A549 (cell line): Measurements from ENCODE around the gene TOM1L2. TPM values are rescaled to one million over a fixed set of nuclear protein-coding genes. Genes with fewer than 3 reads are reported as not detected.

Source experiments
- ATAC-seq, 2 experiments: fragments of 200-7000 bp in 1 of 2; fragments of >200 bp in 1 of 2; cut with Nextera tagmentation in 1 of 2; cut with Tn5 transposase in 1 of 2; 3 replicates each; pipeline versions ENCODE4 v1.8.0 to v1.9.1; 2018 to 2020; ENCODE audit warnings: mild to moderate bottlenecking in 1 of 2, moderate library complexity in 1 of 2
- CTCF ChIA-PET: fragments of 300-600 bp; sonication (Branson Sonifier 250); formaldehyde crosslinking; extraction: SDS; loops from one replicate; lab custom pipeline; 2021; ENCODE audit warnings: antibody characterized with exemption, inconsistent platforms; lab: Yijun Ruan, JAX
- POLR2A ChIA-PET: fragments of 350-600 bp; formaldehyde crosslinking; extraction: SDS; loops from one replicate; lab custom pipeline; 2021; ENCODE audit warnings: antibody characterized with exemption, inconsistent platforms; lab: Yijun Ruan, JAX
- DNase-seq, 2 experiments: peaks; one replicate each; pipeline versions ENCODE4 v3.0.0 to v3.0.0-alpha.2; 2011 to 2016; ENCODE audit warnings: low read depth in 1 of 2, low spot score in 1 of 2
- FAIRE-seq: peaks from 2 replicates; lab custom pipeline; 2011; peaks lifted over from hg19 to GRCh38; lab: Jason Lieb, UNC
- H3K27ac ChIP-seq, 2 experiments: fragments of >200 bp; sonication (Bioruptor Twin); formaldehyde crosslinking; 3 replicates each; pipeline ENCODE4 v1.5.1; 2016 to 2017
- H3K4me1 ChIP-seq: fragments of >200 bp; sonication (Bioruptor Twin); formaldehyde crosslinking; 3 replicates; pipeline ENCODE4 v1.6.1; 2016
- H3K4me2 ChIP-seq: fragments of >200 bp; sonication (Bioruptor Twin); formaldehyde crosslinking; 3 replicates; pipeline ENCODE4 v1.6.1; 2016
- H3K4me3 ChIP-seq: fragments of >200 bp; sonication (Bioruptor Twin); formaldehyde crosslinking; 3 replicates; pipeline ENCODE4 v1.5.1; 2016
- H3K9me3 ChIP-seq: fragments of >200 bp; sonication (Bioruptor Twin); formaldehyde crosslinking; 3 replicates; pipeline ENCODE4 v1.6.1; 2016
- CBX8 ChIP-seq: fragments of 200-600 bp; sonication (generic); IDR thresholded peaks from 2 replicates; pipeline ENCODE4 v1.6.1; 2016
- EP300 ChIP-seq, 2 experiments: fragments of >200 bp; sonication (Bioruptor Twin); formaldehyde crosslinking; IDR thresholded peaks; 2 replicates in 1 of 2; 3 replicates in 1 of 2; pipeline ENCODE4 v1.6.1; 2016 to 2017
- FOXS1 ChIP-seq: fragments of 250-450 bp; sonication (Bioruptor Pico); IDR thresholded peaks from 2 replicates; pipeline ENCODE4 v1.5.0; 2020; ENCODE audit warnings: mild to moderate bottlenecking, moderate library complexity
- HDAC2 ChIP-seq: fragments of 200-600 bp; sonication (generic); IDR thresholded peaks from 2 replicates; pipeline ENCODE4 v1.6.1; 2016
- KDM1A ChIP-seq: fragments of 200-600 bp; sonication (generic); IDR thresholded peaks from 2 replicates; pipeline ENCODE4 v1.6.1; 2016; ENCODE audit warnings: low read depth, mild to moderate bottlenecking
- NPAS2 ChIP-seq: fragments of 250-450 bp; sonication (Bioruptor Pico); IDR thresholded peaks from 2 replicates; pipeline ENCODE4 v1.8.0; 2022; ENCODE audit warnings: mild to moderate bottlenecking, moderate library complexity, borderline replicate concordance
- NR3C1 ChIP-seq: fragments of >200 bp; sonication (Bioruptor Twin); formaldehyde crosslinking; IDR thresholded peaks from 3 replicates; pipeline ENCODE4 v1.6.1; 2017
- PBX3 ChIP-seq: IDR thresholded peaks from 2 replicates; pipeline ENCODE4 v1.6.1; 2012
- POLR2AphosphoS2 ChIP-seq: conservative IDR thresholded peaks from 2 replicates; pipeline ENCODE4 v1.6.1; 2012; ENCODE audit warnings: low read length, improper control_type of control experiment, inconsistent platforms
- RARB ChIP-seq: fragments of 250-450 bp; sonication (Bioruptor Pico); IDR thresholded peaks from 2 replicates; pipeline ENCODE4 v1.8.0; 2021; ENCODE audit warnings: mild to moderate bottlenecking, moderate library complexity
- RCOR1 ChIP-seq: fragments of 150-350 bp; IDR thresholded peaks from 2 replicates; pipeline ENCODE4 v1.6.1; 2014; ENCODE audit warnings: antibody characterized with exemption, low read length, low read depth
- RFX5 ChIP-seq: fragments of 450-650 bp; IDR thresholded peaks from 2 replicates; pipeline ENCODE4 v1.7.1; 2014; ENCODE audit warnings: antibody characterized with exemption, mild to moderate bottlenecking, moderate library complexity
- ZSCAN20 ChIP-seq: fragments of 250-450 bp; sonication (Bioruptor Pico); IDR thresholded peaks from 2 replicates; pipeline ENCODE4 v1.8.0; 2022; ENCODE audit warnings: mild to moderate bottlenecking, moderate library complexity
- WGBS: methylation state at CpG from one replicate; pipeline ENCODE4 v1.1.6; 2017; ENCODE audit errors: missing lambda C conversion rate; 5-methylcytosine and 5-hydroxymethylcytosine counted together
- polyA plus RNA-seq, 4 experiments: library from polyadenylated mRNA; depleted of rRNA in 3 of 4; stranded (reverse); fragments of >200 nt; fragmentation: RNase III in 1 of 4; extraction: RNeasy Plus Mini Kit Qiagen cat#74134 plus additional on column Dnase treatment in 1 of 4; gene quantifications; 2 replicates in 3 of 4; 3 replicates in 1 of 4; pipeline ENCODE4 v1.2.3, GENCODE V29; 2011 to 2017

The TOM1L2 gene
- polyA plus RNA-seq, 2 of the 4 experiments (the other 2 are of a cell fraction): 19.2 to 24.7 TPM

GRCh38 chr17:17815436-17816200 is 156.6 kb downstream of the TOM1L2 start (continued):
- TF ChIP-seq NPAS2 (CRISPR knock-in tag): no peak
- no peak for TF ChIP-seq RFX5
- no peak for TF ChIP-seq HDAC2
- no peak for TF ChIP-seq RCOR1

- peaks cover 76% of the 10 kb centered on the region for H3K4me1 ChIP-seq
- 67% methylated on average over 8 of the region's 8 CpGs for WGBS
- no peak overlapping the region for H3K4me2 ChIP-seq
- FAIRE-seq (no peak), DNase-seq (no peak), ATAC-seq (no peak)
- peak; percentile 47; the same call in 1 of the 2 replicates for TF ChIP-seq POLR2AphosphoS2
- TF ChIP-seq CBX8: no peak
- 0 out of 2 replicates have a peak, but pooled peaks have one; percentile 11 for TF ChIP-seq PBX3
- H3K27ac ChIP-seq: peak overlapping the region; percentile 5 to 93; a peak in 5 of 6 replicates
- ChIA-PET POLR2A (interaction anchor here (0.8 to 3.6 kb wide), 3 partner anchors 9 to 23 kb away, joined by 3 to 22 read pairs (median 4); partner anchors contain the start of gene SREBF1), CTCF (interaction anchor here (1.0 to 30.5 kb wide), 8 partner anchors 9 to 133 kb away, joined by 3 to 859 read pairs (median 52); partner anchors contain the start of genes RAI1 and SREBF1)
- no peak overlapping the region for H3K4me3 ChIP-seq
- no peaks in the 10 kb centered on the region for H3K9me3 ChIP-seq
Measured at GRCh38 chr17:17815062-17815406, 157.2 kb downstream of the TOM1L2 start.

- Histone ChIP-seq H3K4me2 (no peak overlapping the region), H3K27ac (peak overlapping the region; percentile 5 to 93; a peak in 5 of 6 replicates), H3K4me1 (peaks cover 76% of the 10 kb centered on the region), H3K4me3 (no peak overlapping the region), H3K9me3 (no peaks in the 10 kb centered on the region)
- WGBS: 94% methylated on average over 18 of the region's 20 CpGs
- TF ChIP-seq CBX8: no peak
- TF ChIP-seq POLR2AphosphoS2: no peak
- no peak for TF ChIP-seq NR3C1
- TF ChIP-seq EP300 (IDR thresholded peaks at IDR 0.05): no peak
- no peak for TF ChIP-seq FOXS1 (CRISPR knock-in tag)
- no peak for TF ChIP-seq RARB (CRISPR knock-in tag)
- ChIA-PET CTCF (interaction anchor here (1.0 to 30.5 kb wide), 10 partner anchors 8 to 132 kb away, joined by 3 to 859 read pairs (median 28); partner anchors contain the start of genes RAI1 and SREBF1), POLR2A (interaction anchor here (0.8 to 3.6 kb wide), 3 partner anchors 9 to 24 kb away, joined by 3 to 22 read pairs (median 4); partner anchors contain the start of gene SREBF1)
- DNase-seq: no peak
- no peak for FAIRE-seq
- no peak for ATAC-seq
Measured at GRCh38 chr17:17814162-17815061, 157.8 kb downstream of the TOM1L2 start.

GRCh38 chr17:17813725-17814095 is 158.5 kb downstream of the TOM1L2 start:
- ChIA-PET POLR2A (interaction anchor here (0.7 to 3.6 kb wide), 2 partner anchors 14 to 23 kb away, joined by 3 to 22 read pairs; partner anchors contain the start of gene SREBF1), CTCF (interaction anchor here (1.0 to 30.5 kb wide), 14 partner anchors 12 to 221 kb away, joined by 3 to 859 read pairs (median 28); partner anchors contain the start of genes RAI1 and SREBF1)
- 89% methylated on average over 13 of the region's 16 CpGs for WGBS
- FAIRE-seq (no peak), DNase-seq (no peak), ATAC-seq (no peak)
- H3K27ac ChIP-seq: peak overlapping the region in 1 of 2 experiments; percentile 93; a peak in 3 of 6 replicates
- no peak for TF ChIP-seq KDM1A
- TF ChIP-seq ZSCAN20 (CRISPR knock-in tag): no peak
- H3K4me1 ChIP-seq: peaks cover 70% of the 10 kb centered on the region
- H3K4me3 ChIP-seq: no peak overlapping the region
- H3K4me2 ChIP-seq: no peak overlapping the region
- H3K9me3 ChIP-seq: no peaks in the 10 kb centered on the region
